ENCODE measurements around the gene SLC29A4. TPM values are rescaled to one million over a fixed set of nuclear protein-coding genes. Genes with fewer than 3 reads are reported as not detected.

Gene SLC29A4
- total and polyA plus RNA-seq, 4 donors = 1.7 to 13.9 (median 3.9) TPM

DNA sequence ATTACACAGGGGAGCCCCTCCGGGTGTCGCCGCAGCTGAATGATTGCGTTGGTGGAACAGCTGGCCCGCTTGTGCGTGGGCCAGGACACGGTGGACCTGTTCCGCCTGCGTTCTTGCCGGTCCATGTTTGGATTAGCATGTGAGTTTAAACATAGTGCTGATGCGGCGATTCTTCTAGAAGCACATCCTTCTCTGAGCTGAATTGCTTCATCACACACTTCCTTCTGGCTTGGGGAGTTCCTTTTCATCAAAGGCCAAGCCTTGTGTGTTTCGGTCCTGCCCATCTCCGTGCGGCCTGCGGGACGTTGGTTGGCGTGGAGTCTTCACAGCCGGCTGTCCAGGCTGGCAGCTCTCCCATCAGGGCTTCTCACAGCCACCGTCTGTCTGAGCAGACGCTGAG, 45.5 kb upstream of the SLC29A4 start:
- H3K4me3 ChIP-seq (ENCODE audit: low read depth in 1 of 3, low read length in 3 of 3) = no peak overlapping the region
- no peak overlapping the region for H3K27ac ChIP-seq (ENCODE audit: low read depth in 1 of 2, low read length in 2 of 2)
- 46% methylated on average over 21 of the region's 21 CpGs for WGBS

More for the DNA sequence above, 45.5 kb upstream of the SLC29A4 start:
- Histone ChIP-seq H3K4me1 (ENCODE audit: control insufficient read depth in 4 of 4, insufficient read depth in 4 of 4, low read length in 3 of 4) (peaks cover 0 to 16% (median 5%) of the 10 kb centered on the region in 4 donors), H3K27me3 (ENCODE audit: control insufficient read depth in 4 of 4, insufficient read depth in 4 of 4, low read length in 3 of 4) (no peaks in the 10 kb centered on the region), H3K36me3 (ENCODE audit: control insufficient read depth in 4 of 4, insufficient read depth in 3 of 4, low read depth in 1 of 4, low read length in 3 of 4) (peaks cover 0 to 4% (median under 1%) of the 10 kb centered on the region in 4 donors), H3K9ac (ENCODE audit: low read depth in 1 of 2, low read length in 2 of 2) (no peak overlapping the region), H3K9me3 (ENCODE audit: control insufficient read depth in 4 of 4, low read length in 3 of 4) (no peaks in the 10 kb centered on the region)
- TF ChIP-seq HNF4A (conservative IDR thresholded peaks at IDR 0.05) (no peak), ZBTB33 (IDR thresholded peaks at IDR 0.05) (no peak), HNF4G (IDR thresholded peaks at IDR 0.05) (no peak), YY1 (IDR thresholded peaks at IDR 0.05) (no peak), FOXA1 (IDR thresholded peaks at IDR 0.05) (no peak), EGR1 (IDR thresholded peaks at IDR 0.05; ENCODE audit: low read depth in 2 of 2) (no peak), CTCF (IDR thresholded peaks at IDR 0.05; ENCODE audit: low read depth, low read length, missing input control) (no peak), GABPA (IDR thresholded peaks at IDR 0.05 in 1 of 2, conservative IDR thresholded peaks at IDR 0.05 in 1 of 2) (no peak), TAF1 (conservative IDR thresholded peaks at IDR 0.05) (no peak), FOXA2 (IDR thresholded peaks at IDR 0.05) (no peak), NR2F2 (IDR thresholded peaks at IDR 0.05) (no peak), REST (IDR thresholded peaks at IDR 0.05) (no peak), RXRA (IDR thresholded peaks at IDR 0.05) (no peak), RAD21 (IDR thresholded peaks at IDR 0.05) (no peak), JUND (IDR thresholded peaks at IDR 0.05) (no peak)
- TF ChIP-seq, protein P1, sequence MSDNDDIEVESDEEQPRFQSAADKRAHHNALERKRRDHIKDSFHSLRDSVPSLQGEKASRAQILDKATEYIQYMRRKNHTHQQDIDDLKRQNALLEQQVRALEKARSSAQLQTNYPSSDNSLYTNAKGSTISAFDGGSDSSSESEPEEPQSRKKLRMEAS (IDR thresholded peaks at IDR 0.05) = no peak
- TF ChIP-seq, protein P2, sequence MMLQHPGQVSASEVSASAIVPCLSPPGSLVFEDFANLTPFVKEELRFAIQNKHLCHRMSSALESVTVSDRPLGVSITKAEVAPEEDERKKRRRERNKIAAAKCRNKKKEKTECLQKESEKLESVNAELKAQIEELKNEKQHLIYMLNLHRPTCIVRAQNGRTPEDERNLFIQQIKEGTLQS (IDR thresholded peaks at IDR 0.05) = no peak
- DNase-seq (ENCODE audit: low spot score) = no peak
